GM06990 (cell line): Measurements from ENCODE around the gene TTC28.
"Not testable (repeated sequence)": the region's sequence is repeated elsewhere in the genome, so short reads cannot be mapped to it uniquely, and the experiment has no call there.

Experiments used
- DNase-seq: peaks from one replicate; pipeline ENCODE4 v3.0.0-alpha.2; 2011; ENCODE audit not compliant: insufficient read length; ENCODE audit errors: extremely low read depth
- H3K27me3 ChIP-seq: replicated peaks from 2 replicates; pipeline ENCODE4 v1.6.0; 2011; ENCODE audit warnings: low read length; ENCODE audit not compliant: control insufficient read depth, insufficient read depth
- H3K36me3 ChIP-seq: 2 replicates; pipeline ENCODE4 v1.5.1; 2011; ENCODE audit warnings: low read length; ENCODE audit not compliant: control insufficient read depth, insufficient read depth
- H3K4me3 ChIP-seq: replicated peaks from 2 replicates; pipeline ENCODE4 v1.5.1; 2011; ENCODE audit warnings: low read depth, mild to moderate bottlenecking, control low read depth, low read length
- CTCF ChIP-seq: IDR thresholded peaks from 2 replicates; pipeline ENCODE4 v1.5.1; 2011; ENCODE audit warnings: low read length, control low read depth, mild to moderate bottlenecking, inconsistent platforms; ENCODE audit not compliant: insufficient read depth, poor library complexity, severe bottlenecking

Gene TTC28

GRCh38 chr22:28465841-28466240 is 213.8 kb downstream of the TTC28 start:
- Histone ChIP-seq H3K4me3 (no peak overlapping the region), H3K36me3 (no peaks in the 10 kb centered on the region), H3K27me3 (no peaks in the 10 kb centered on the region; the same call in 1 of the 2 replicates)
- no peak for TF ChIP-seq CTCF
- DNase-seq, result no peak

- TF ChIP-seq CTCF, result no peak
- H3K36me3 ChIP-seq, result no peaks in the 10 kb centered on the region
- H3K27me3 ChIP-seq, result no peaks in the 10 kb centered on the region; the same call in 1 of the 2 replicates
- H3K4me3 ChIP-seq, result no peak overlapping the region
- no peak for DNase-seq
Measured at GRCh38 chr22:28464127-28464526, 215.5 kb downstream of the TTC28 start.

GRCh38 chr22:28463408-28463807 is 216.2 kb downstream of the TTC28 start:
- not testable (repeated sequence) for H3K27me3 ChIP-seq, H3K4me3 ChIP-seq, DNase-seq, H3K36me3 ChIP-seq

- H3K27me3 ChIP-seq, result no peaks in the 10 kb centered on the region
- no peak for TF ChIP-seq CTCF
- no peak for DNase-seq
- no peaks in the 10 kb centered on the region for H3K36me3 ChIP-seq
- no peak overlapping the region for H3K4me3 ChIP-seq
Measured at GRCh38 chr22:28462901-28463300, 216.7 kb downstream of the TTC28 start.

GRCh38 chr22:28462041-28462440 is 217.6 kb downstream of the TTC28 start:
- Histone ChIP-seq H3K4me3 (no peak overlapping the region), H3K36me3 (no peaks in the 10 kb centered on the region), H3K27me3 (no peaks in the 10 kb centered on the region)
- no peak for DNase-seq
- TF ChIP-seq CTCF, result no peak

- no peaks in the 10 kb centered on the region for H3K36me3 ChIP-seq
- no peak overlapping the region for H3K4me3 ChIP-seq
- H3K27me3 ChIP-seq, result no peaks in the 10 kb centered on the region
- no peak for DNase-seq
- TF ChIP-seq CTCF, result no peak
Measured at GRCh38 chr22:28454431-28455064, 225.1 kb downstream of the TTC28 start.
